Glutamatergic neuron (in vitro differentiated cells): Measurements from ENCODE around the gene WDR88. TPM values are rescaled to one million over a fixed set of nuclear protein-coding genes. Genes with fewer than 3 reads are reported as not detected.

Experiments
- DNase-seq: peaks from one replicate; pipeline ENCODE4 v3.0.0; 2022
- H3K27ac Mint-ChIP-seq: one replicate; pipeline ENCODE4 v1.8.0; 2020; ENCODE audit warnings: mild to moderate bottlenecking, mixed read lengths, inconsistent platforms; ENCODE audit not compliant: unreplicated experiment
- H3K27me3 Mint-ChIP-seq: one replicate; pipeline ENCODE4 v1.8.0; 2020; ENCODE audit warnings: mild to moderate bottlenecking, moderate library complexity, mixed read lengths, inconsistent platforms; ENCODE audit not compliant: unreplicated experiment
- H3K36me3 Mint-ChIP-seq: one replicate; pipeline ENCODE4 v1.8.0; 2020; ENCODE audit warnings: mild to moderate bottlenecking, mixed read lengths, inconsistent platforms; ENCODE audit not compliant: unreplicated experiment
- H3K4me1 Mint-ChIP-seq: one replicate; pipeline ENCODE4 v1.8.0; 2020; ENCODE audit warnings: mild to moderate bottlenecking, low read depth, mixed read lengths, inconsistent platforms; ENCODE audit not compliant: unreplicated experiment
- H3K4me3 Mint-ChIP-seq: one replicate; pipeline ENCODE4 v1.8.0; 2020; ENCODE audit warnings: mild to moderate bottlenecking, mixed read lengths, inconsistent platforms; ENCODE audit not compliant: unreplicated experiment
- H3K9me3 Mint-ChIP-seq: one replicate; pipeline ENCODE4 v1.8.0; 2020; ENCODE audit warnings: mild to moderate bottlenecking, moderate library complexity, mixed read lengths, inconsistent platforms; ENCODE audit not compliant: unreplicated experiment
- CTCF ChIP-seq: fragments of 200-600 bp; sonication (generic); IDR thresholded peaks from one replicate; pipeline ENCODE4 v1.5.0; 2021; ENCODE audit not compliant: partially characterized antibody, unreplicated experiment
- total RNA-seq: library from RNA; stranded (reverse); fragmentation: NEBNext Ultra II Directional; extraction: Animal tissue kit (Norgen Biotek cat#: 25700); gene quantifications from one replicate; pipeline ENCODE4 v1.2.1, GENCODE V29; 2021; ENCODE audit not compliant: unreplicated experiment

The WDR88 gene
- total RNA-seq, 1 donor from 2014 or later: not detected

GRCh38 chr19:33193865-33194362, 62.0 kb downstream of the WDR88 start, which contains the start of gene LRP3:
TSS of gene LRP3 (plus strand) at chr19:33194330. CDS start at chr19:33194786, 456 bp downstream.
- Mint-ChIP-seq H3K4me1 (no peaks in the 10 kb centered on the region), H3K36me3 (no peaks in the 10 kb centered on the region), H3K27ac (no peak within 1 kb of the TSS), H3K9me3 (peaks cover 10% of the 10 kb centered on the region), H3K4me3 (peak within 1 kb of the TSS; percentile 88), H3K27me3 (peaks cover 6% of the 10 kb centered on the region)
- peak; percentile 65 for DNase-seq
- TF ChIP-seq CTCF: no peak

- no peak for DNase-seq
- Mint-ChIP-seq H3K4me1 (no peaks in the 10 kb centered on the region), H3K9me3 (peaks cover 10% of the 10 kb centered on the region), H3K36me3 (no peaks in the 10 kb centered on the region), H3K4me3 (no peak overlapping the region), H3K27ac (no peak overlapping the region), H3K27me3 (peaks cover 6% of the 10 kb centered on the region)
- no peak for TF ChIP-seq CTCF
These were observed 62.6 kb downstream of the WDR88 start for GRCh38 chr19:33194532-33194885.

GRCh38 chr19:33194886-33195644, 63.2 kb downstream of the WDR88 start:
- no peak overlapping the region for H3K27ac Mint-ChIP-seq
- no peaks in the 10 kb centered on the region for H3K36me3 Mint-ChIP-seq
- no peak for TF ChIP-seq CTCF
- H3K4me3 Mint-ChIP-seq: peak overlapping the region; percentile 88
- DNase-seq: peak; percentile 60
- H3K9me3 Mint-ChIP-seq: peaks cover 10% of the 10 kb centered on the region
- peaks cover 6% of the 10 kb centered on the region for H3K27me3 Mint-ChIP-seq
- no peaks in the 10 kb centered on the region for H3K4me1 Mint-ChIP-seq

GRCh38 chr19:33195645-33196347, 63.9 kb downstream of the WDR88 start:
- H3K4me1 Mint-ChIP-seq: no peaks in the 10 kb centered on the region
- no peak for TF ChIP-seq CTCF
- peaks cover 6% of the 10 kb centered on the region for H3K27me3 Mint-ChIP-seq
- no peak overlapping the region for H3K27ac Mint-ChIP-seq
- peaks cover 10% of the 10 kb centered on the region for H3K9me3 Mint-ChIP-seq
- no peaks in the 10 kb centered on the region for H3K36me3 Mint-ChIP-seq
- DNase-seq: no peak
- H3K4me3 Mint-ChIP-seq: peak overlapping the region; percentile 88
